Measurements from ENCODE around the gene HNRNPL.
"Not testable (repeated sequence)": the region's sequence is repeated elsewhere in the genome, so short reads cannot be mapped to it uniquely, and the experiment has no call there.

HNRNPL gene

DNA sequence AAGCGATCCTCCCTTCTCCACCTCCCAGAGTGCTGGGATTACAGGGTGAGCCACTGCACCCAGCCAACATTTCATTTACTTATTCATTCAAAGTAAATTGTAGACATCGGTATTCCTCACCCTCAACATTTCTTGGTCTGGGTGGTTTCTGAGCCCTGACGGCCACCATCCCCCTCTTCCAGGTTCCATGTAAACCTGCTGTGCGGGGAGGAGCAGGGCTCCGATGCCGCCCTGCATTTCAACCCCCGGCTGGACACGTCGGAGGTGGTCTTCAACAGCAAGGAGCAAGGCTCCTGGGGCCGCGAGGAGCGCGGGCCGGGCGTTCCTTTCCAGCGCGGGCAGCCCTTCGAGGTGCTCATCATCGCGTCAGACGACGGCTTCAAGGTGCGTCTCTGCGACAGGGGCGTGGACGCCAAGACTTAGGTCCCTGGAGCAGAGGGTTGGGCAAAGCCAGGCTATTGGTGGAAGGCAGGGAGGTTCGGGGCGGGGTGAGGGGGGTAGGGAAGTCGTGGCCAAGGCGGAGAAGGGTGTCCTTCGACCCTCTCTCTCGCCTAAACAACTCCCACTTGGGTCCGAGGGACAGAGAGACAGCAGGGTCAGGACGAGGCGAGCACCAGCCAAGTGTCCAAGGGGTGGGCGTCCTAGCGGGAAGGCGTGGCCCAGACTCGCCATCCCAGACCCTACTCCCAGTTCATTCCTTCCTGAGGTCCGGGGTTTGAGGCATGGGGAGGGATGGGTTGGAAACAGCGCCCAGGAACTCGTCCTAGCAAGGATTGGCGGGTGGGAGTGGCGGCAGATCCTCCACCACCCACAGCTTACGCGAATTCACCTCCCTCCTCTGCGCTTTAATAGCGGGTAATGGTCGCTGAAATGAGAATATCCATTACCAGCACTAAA, 59.0 kb downstream of the HNRNPL start:
- not testable (repeated sequence) for DNase-seq (ENCODE audit: low read depth, low spot score)
- peak overlapping the region; percentile 32 for H3K4me3 ChIP-seq (ENCODE audit: low read length)

DNA sequence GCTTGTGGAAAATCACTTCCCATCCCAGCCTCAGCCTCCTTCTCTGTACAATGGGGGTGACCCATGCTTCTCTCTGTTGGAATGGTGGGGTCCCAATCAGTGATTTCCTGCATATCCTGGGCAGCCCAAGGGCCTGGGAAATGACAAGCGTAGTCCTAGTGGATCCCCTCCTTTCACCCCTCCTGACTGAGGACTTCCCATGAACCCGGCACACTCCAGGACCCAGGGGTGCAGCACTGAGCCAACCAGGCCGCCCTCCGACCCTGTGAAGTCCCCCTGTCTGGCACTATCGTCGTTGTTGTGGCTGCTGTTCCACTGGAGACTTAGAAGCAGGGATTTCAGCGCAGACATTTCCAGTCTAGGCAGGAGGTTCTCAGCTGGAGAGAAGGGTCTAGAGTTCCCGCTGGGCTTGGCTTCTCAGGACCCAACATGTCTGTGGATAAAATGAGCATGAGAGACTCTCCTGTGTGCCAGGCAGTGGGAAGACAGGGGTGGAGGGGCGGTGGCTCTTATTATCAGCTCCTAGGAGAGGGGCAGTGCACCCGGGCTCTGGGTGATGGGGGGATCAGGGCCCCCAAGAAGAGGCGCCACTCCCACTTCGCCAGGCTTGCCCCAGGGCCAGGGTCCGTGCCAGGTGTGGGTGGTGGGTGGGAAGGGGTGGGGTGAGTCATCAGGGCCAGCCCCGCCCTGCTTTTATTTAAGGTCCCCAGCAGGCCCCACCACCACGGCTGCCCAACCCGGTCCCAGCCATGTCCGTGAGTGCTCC, 61.1 kb downstream of the HNRNPL start, which contains the start of gene LGALS7B:
TSS of gene LGALS7B (plus strand) at position 723 of the 766 bp plus-strand sequence. CDS start at position 750, 27 bp downstream.
- H3K4me3 ChIP-seq (ENCODE audit: low read length), result no peak within 1 kb of the TSS
- DNase-seq (ENCODE audit: low read depth, low spot score), result no peak

DNA sequence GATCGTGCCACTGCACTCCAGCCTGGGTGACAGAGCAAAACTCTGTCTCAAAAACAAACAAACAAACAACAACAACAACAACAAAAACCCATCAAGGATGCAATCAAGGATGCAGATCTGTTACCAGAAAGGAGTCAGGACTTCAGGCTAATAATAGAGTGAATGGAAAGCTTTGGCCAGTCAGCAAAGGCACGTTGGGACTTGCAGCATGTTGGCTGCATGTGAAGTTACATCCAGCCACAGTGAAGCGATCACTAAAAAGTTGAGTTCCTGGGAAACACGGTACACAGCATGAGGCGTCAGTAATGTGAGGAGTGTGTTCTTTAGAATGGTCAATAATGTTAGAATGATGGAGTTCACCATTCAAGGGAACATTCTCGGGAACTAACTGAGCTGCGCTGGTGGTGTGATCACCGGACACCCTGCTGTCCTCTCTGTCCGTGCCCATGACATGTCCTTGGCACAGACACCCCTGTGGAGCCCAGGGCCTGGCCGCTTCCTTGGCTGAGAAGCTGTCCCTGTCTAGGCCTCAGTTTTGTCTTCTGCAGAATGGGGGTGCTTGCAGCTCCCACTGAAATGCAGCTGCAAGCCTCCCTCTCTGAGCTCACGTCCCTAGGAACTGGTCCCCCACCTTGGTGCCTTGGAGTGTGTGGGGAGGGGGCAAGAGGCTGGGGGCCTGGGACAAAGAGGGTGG, 63.1 kb downstream of the HNRNPL start:
- H3K4me3 ChIP-seq (ENCODE audit: low read length), result no peak overlapping the region
- DNase-seq (ENCODE audit: low read depth, low spot score), result no peak

Data from Jurkat, Clone E6-1 (cell line).